HG03432 (cell line): Measurements from ENCODE around the gene RABGAP1L.
"Not testable (repeated sequence)": the region's sequence is repeated elsewhere in the genome, so short reads cannot be mapped to it uniquely, and the experiment has no call there.

Experiments used
- ATAC-seq: cut with Tn5 transposase; IDR thresholded peaks from one replicate; pipeline ENCODE4 v1.9.1; 2021; ENCODE audit warnings: mild to moderate bottlenecking, moderate library complexity; ENCODE audit not compliant: unreplicated experiment

Gene RABGAP1L

GRCh38 chr1:174786760-174787159 lies 627.4 kb downstream of the RABGAP1L start:
- ATAC-seq, result peak; percentile 78

- ATAC-seq, result no peak
Measured at GRCh38 chr1:174788981-174789380, 629.7 kb downstream of the RABGAP1L start.

- ATAC-seq, result peak; percentile 82
Measured at GRCh38 chr1:174789399-174789798, 630.1 kb downstream of the RABGAP1L start.

GRCh38 chr1:174791863-174792262 lies 632.5 kb downstream of the RABGAP1L start:
- no peak for ATAC-seq

- no peak for ATAC-seq
Measured at GRCh38 chr1:174794861-174795260, 635.5 kb downstream of the RABGAP1L start.

- ATAC-seq, result no peak
Measured at GRCh38 chr1:174795806-174796205, 636.5 kb downstream of the RABGAP1L start.

GRCh38 chr1:174797398-174797797 lies 638.1 kb downstream of the RABGAP1L start:
- no peak for ATAC-seq

GRCh38 chr1:174799136-174799479 lies 639.8 kb downstream of the RABGAP1L start:
- ATAC-seq, result no peak

GRCh38 chr1:174800216-174800851 lies 641.0 kb downstream of the RABGAP1L start:
- peak; percentile 5 for ATAC-seq

GRCh38 chr1:174800876-174801275 lies 641.6 kb downstream of the RABGAP1L start:
- no peak for ATAC-seq

GRCh38 chr1:174809755-174810280 lies 650.5 kb downstream of the RABGAP1L start:
- peak; percentile 51 for ATAC-seq

GRCh38 chr1:174812016-174812415 lies 652.7 kb downstream of the RABGAP1L start:
- ATAC-seq, result no peak

- no peak for ATAC-seq
Measured at GRCh38 chr1:174812656-174813055, 653.3 kb downstream of the RABGAP1L start.

- peak; percentile 44 for ATAC-seq
Measured at GRCh38 chr1:174815036-174815435, 655.7 kb downstream of the RABGAP1L start.

GRCh38 chr1:174815474-174815908 lies 656.2 kb downstream of the RABGAP1L start:
- peak; percentile 61 for ATAC-seq

GRCh38 chr1:174816621-174817020 lies 657.3 kb downstream of the RABGAP1L start:
- not testable (repeated sequence) for ATAC-seq

GRCh38 chr1:174818014-174818616 lies 658.8 kb downstream of the RABGAP1L start:
- ATAC-seq, result peak; percentile 62

GRCh38 chr1:174818951-174819350 lies 659.6 kb downstream of the RABGAP1L start:
- ATAC-seq, result no peak

- no peak for ATAC-seq
Measured at GRCh38 chr1:174819596-174819995, 660.3 kb downstream of the RABGAP1L start.

- no peak for ATAC-seq
Measured at GRCh38 chr1:174825127-174825526, 665.8 kb downstream of the RABGAP1L start.

- ATAC-seq, result no peak
Measured at GRCh38 chr1:174825806-174826205, 666.5 kb downstream of the RABGAP1L start.

GRCh38 chr1:174828264-174828663 lies 668.9 kb downstream of the RABGAP1L start:
- no peak for ATAC-seq
